OCI-LY1 (cell line): ENCODE results near the gene CXCR3.

Source experiments
- H2AFZ ChIP-seq: fragments of 200-600 bp; sonication (generic), shearing (Covaris generic); 2 replicates; pipeline ENCODE4 v1.6.0; 2014; ENCODE audit warnings: antibody characterized with exemption, mild to moderate bottlenecking, low read length
- H3F3A ChIP-seq: fragments of 200-600 bp; sonication (generic), shearing (Covaris generic); 2 replicates; pipeline ENCODE4 v1.6.0; 2014; ENCODE audit warnings: mild to moderate bottlenecking, antibody characterized with exemption, low read length, moderate library complexity; ENCODE audit not compliant: insufficient read depth
- H3K27ac ChIP-seq: fragments of 200-600 bp; sonication (generic); 2 replicates; pipeline ENCODE4 v1.5.1; 2014; ENCODE audit warnings: low read length, mixed run types, mild to moderate bottlenecking, low read depth; ENCODE audit not compliant: poor library complexity, severe bottlenecking
- H3K27me3 ChIP-seq: fragments of 200-600 bp; sonication (generic); 2 replicates; pipeline ENCODE4 v1.6.0; 2014; ENCODE audit warnings: antibody characterized with exemption, mild to moderate bottlenecking, low read length, moderate library complexity; ENCODE audit not compliant: insufficient read depth
- H3K36me3 ChIP-seq: fragments of 200-600 bp; sonication (generic); 2 replicates; pipeline ENCODE4 v1.6.1; 2014; ENCODE audit warnings: mild to moderate bottlenecking, antibody characterized with exemption, low read length, moderate library complexity, mixed read lengths; ENCODE audit not compliant: insufficient read depth
- H3K4me1 ChIP-seq: fragments of 200-600 bp; sonication (generic); 2 replicates; pipeline ENCODE4 v1.5.1; 2014; ENCODE audit warnings: mild to moderate bottlenecking, low read length, moderate library complexity; ENCODE audit not compliant: insufficient read depth, severe bottlenecking
- H3K4me2 ChIP-seq: fragments of 200-600 bp; sonication (generic), shearing (Covaris generic); 2 replicates; pipeline ENCODE4 v1.6.1; 2014; ENCODE audit warnings: low read length
- H3K4me3 ChIP-seq: fragments of 200-600 bp; sonication (generic); 2 replicates; pipeline ENCODE4 v1.5.1; 2014; ENCODE audit warnings: low read length, low read depth, mild to moderate bottlenecking, mixed read lengths; ENCODE audit not compliant: poor library complexity, severe bottlenecking
- H3K79me2 ChIP-seq: fragments of 200-600 bp; shearing (Covaris generic); 2 replicates; pipeline ENCODE4 v1.6.1; 2016; ENCODE audit warnings: mixed run types, low read length, mixed read lengths; ENCODE audit not compliant: insufficient read depth
- H3K9ac ChIP-seq: fragments of 200-600 bp; sonication (generic), shearing (Covaris generic); 2 replicates; pipeline ENCODE4 v1.6.1; 2014; ENCODE audit warnings: mild to moderate bottlenecking, low read length, mixed read lengths
- H3K9me2 ChIP-seq: fragments of 200-600 bp; sonication (generic), shearing (Covaris generic); 2 replicates; pipeline ENCODE4 v1.6.1; 2014; ENCODE audit warnings: low read depth, mild to moderate bottlenecking, low read length, mixed read lengths
- H3K9me3 ChIP-seq: fragments of 200-600 bp; shearing (Covaris generic); 2 replicates; pipeline ENCODE4 v1.6.1; 2014; ENCODE audit warnings: low read length, mixed read lengths
- H4K20me1 ChIP-seq: fragments of 200-600 bp; sonication (generic), shearing (Covaris generic); 2 replicates; pipeline ENCODE4 v1.6.0; 2016; ENCODE audit warnings: mild to moderate bottlenecking, low read length; ENCODE audit not compliant: insufficient read depth
- CTCF ChIP-seq: fragments of 200-600 bp; sonication (generic), shearing (Covaris generic); IDR thresholded peaks from 2 replicates; pipeline ENCODE4 v1.5.1; 2017; ENCODE audit warnings: mild to moderate bottlenecking, antibody characterized with exemption, low read length, moderate library complexity, mixed read lengths
- EZH2 ChIP-seq: fragments of 200-600 bp; sonication (generic), shearing (Covaris generic); IDR thresholded peaks from 2 replicates; pipeline ENCODE4 v1.8.0; 2017; ENCODE audit warnings: borderline replicate concordance, mixed run types, mild to moderate bottlenecking, antibody characterized with exemption, low read length, moderate library complexity, mixed read lengths

The CXCR3 gene

GRCh38 chrX:71609095-71609750, 9.1 kb downstream of the CXCR3 start:
- TF ChIP-seq EZH2 (no peak), CTCF (no peak)
- H3K79me2 ChIP-seq = no peaks in the 10 kb centered on the region
- H3K4me1 ChIP-seq = no peaks in the 10 kb centered on the region
- H3K9ac ChIP-seq = no peak overlapping the region
- H3F3A ChIP-seq = no peaks in the 10 kb centered on the region
- H4K20me1 ChIP-seq = no peaks in the 10 kb centered on the region
- H3K9me3 ChIP-seq = no peaks in the 10 kb centered on the region
- H3K4me2 ChIP-seq = no peak overlapping the region
- no peaks in the 10 kb centered on the region for H3K27me3 ChIP-seq
- H3K36me3 ChIP-seq = peaks cover 66% of the 10 kb centered on the region
- H2AFZ ChIP-seq = no peak overlapping the region
- H3K27ac ChIP-seq = no peak overlapping the region
- H3K9me2 ChIP-seq = no peaks in the 10 kb centered on the region
- H3K4me3 ChIP-seq = no peak overlapping the region

GRCh38 chrX:71607488-71607887, 10.8 kb downstream of the CXCR3 start:
- H3K27ac ChIP-seq = no peak overlapping the region
- H3K4me2 ChIP-seq = no peak overlapping the region
- H3K9me3 ChIP-seq = no peaks in the 10 kb centered on the region
- H3F3A ChIP-seq = no peaks in the 10 kb centered on the region
- no peak overlapping the region for H3K9ac ChIP-seq
- no peaks in the 10 kb centered on the region for H3K79me2 ChIP-seq
- no peaks in the 10 kb centered on the region for H3K27me3 ChIP-seq
- H2AFZ ChIP-seq = no peak overlapping the region
- no peaks in the 10 kb centered on the region for H3K4me1 ChIP-seq
- H4K20me1 ChIP-seq = no peaks in the 10 kb centered on the region
- H3K4me3 ChIP-seq = no peak overlapping the region
- H3K36me3 ChIP-seq = peaks cover 68% of the 10 kb centered on the region
- TF ChIP-seq CTCF = no peak
- no peak for TF ChIP-seq EZH2
- H3K9me2 ChIP-seq = no peaks in the 10 kb centered on the region

GRCh38 chrX:71606536-71607216, 11.6 kb downstream of the CXCR3 start:
- no peaks in the 10 kb centered on the region for H3K4me1 ChIP-seq
- H3K4me2 ChIP-seq = no peak overlapping the region
- H3K27ac ChIP-seq = no peak overlapping the region
- H3K27me3 ChIP-seq = no peaks in the 10 kb centered on the region
- TF ChIP-seq CTCF = no peak
- no peak for TF ChIP-seq EZH2
- peaks cover 75% of the 10 kb centered on the region for H3K36me3 ChIP-seq
- H3K4me3 ChIP-seq = no peak overlapping the region
- H4K20me1 ChIP-seq = no peaks in the 10 kb centered on the region
- H3F3A ChIP-seq = no peaks in the 10 kb centered on the region
- no peak overlapping the region for H3K9ac ChIP-seq
- no peaks in the 10 kb centered on the region for H3K9me2 ChIP-seq
- H3K79me2 ChIP-seq = no peaks in the 10 kb centered on the region
- no peaks in the 10 kb centered on the region for H3K9me3 ChIP-seq
- H2AFZ ChIP-seq = no peak overlapping the region
